Activated naive CD4-positive, alpha-beta T cell treated with Interleukin-2 at 50 U/mL for 16 hours (primary cell): Measurements from ENCODE around the gene CDC7.
A peak's percentile ranks its signal among the peaks of the same experiment; 100 is the strongest.
"Not testable (repeated sequence)": the region's sequence is repeated elsewhere in the genome, so short reads cannot be mapped to it uniquely, and the experiment has no call there.

Source experiments
- DNase-seq: peaks from one replicate; pipeline ENCODE4 v3.0.0-alpha.2; 2020

The CDC7 gene

DNA sequence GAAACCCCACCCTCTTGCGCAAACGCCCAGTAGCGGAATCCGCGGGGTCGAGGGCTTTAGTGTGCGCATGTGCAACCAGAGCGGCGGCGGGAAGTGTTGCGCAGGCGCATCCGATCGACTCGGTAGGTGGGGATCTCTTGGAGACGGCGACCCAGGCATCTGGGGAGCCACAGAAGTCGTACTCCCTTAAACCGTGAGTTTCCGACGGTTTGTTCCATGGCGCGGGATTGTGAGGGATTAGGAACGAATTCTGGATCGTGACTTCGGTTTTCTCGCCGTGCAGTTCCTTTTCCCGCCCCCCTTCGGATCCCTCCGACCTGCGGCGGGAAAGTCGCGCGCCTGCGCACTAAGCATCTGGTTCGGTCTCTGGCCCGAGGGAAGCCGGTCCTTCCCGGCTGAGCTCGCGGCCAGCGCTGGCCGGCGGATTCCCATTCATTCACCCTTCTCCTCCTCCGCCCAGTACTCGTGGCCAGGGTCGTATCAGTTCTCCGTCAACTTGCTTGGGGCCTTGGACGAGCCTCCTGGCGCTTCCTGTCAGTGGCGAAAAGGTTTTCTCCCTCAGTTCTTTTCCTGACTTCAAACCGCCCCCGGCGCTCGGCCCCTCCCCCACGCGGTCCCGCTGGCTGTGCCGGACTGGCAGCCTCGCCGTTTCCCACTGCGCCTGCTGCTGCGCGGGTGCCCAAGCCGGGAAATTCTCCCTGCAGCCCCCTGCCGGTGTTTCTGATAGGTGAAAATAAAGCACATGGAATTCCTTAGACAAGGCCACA lies at the start of gene CDC7:
Gene CDC7, plus strand, starts transcription at position 96 of the 767 bp plus-strand sequence. CDS start 866 bp downstream, outside the sequence.
- DNase-seq, result peak; percentile 83

DNA sequence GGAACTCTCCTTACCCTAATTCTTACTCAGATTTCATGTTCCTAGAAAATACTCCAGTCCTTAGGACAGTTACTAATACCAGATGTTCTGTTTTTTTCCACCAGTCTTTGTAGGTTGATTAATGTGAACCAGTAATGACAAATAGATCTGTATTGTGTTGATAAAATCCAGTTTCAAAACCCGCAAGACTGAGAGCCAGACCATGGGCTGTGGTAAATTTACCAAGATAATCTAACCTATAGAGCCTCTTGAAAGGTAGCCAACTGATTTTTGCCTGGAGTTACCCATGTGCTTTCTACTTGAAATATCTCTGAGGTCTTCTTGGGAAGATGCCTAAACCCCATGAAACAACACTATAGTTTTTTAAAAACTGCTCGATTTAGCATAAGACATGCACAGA lies 46.5 kb upstream of the CDC7 start:
- no peak for DNase-seq

DNA sequence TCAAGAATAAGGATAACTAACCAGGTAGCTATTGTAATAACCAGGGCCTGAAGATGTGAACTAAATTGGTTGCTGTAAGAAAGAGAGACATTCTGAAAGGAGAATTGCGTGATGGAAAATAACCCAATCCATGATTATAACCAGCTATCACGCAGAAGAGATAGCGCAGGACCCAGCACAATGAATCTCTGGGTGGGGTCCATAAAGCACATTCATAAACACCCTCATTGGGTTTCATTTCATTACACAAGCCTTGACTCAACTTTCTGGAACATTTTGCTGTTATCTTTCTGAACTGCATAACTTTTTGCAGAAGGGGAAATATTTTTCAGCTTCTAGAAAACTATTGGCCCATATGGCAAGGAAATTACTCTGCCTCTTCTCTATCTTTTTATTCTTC lies 45.3 kb upstream of the CDC7 start:
- no peak for DNase-seq

DNA sequence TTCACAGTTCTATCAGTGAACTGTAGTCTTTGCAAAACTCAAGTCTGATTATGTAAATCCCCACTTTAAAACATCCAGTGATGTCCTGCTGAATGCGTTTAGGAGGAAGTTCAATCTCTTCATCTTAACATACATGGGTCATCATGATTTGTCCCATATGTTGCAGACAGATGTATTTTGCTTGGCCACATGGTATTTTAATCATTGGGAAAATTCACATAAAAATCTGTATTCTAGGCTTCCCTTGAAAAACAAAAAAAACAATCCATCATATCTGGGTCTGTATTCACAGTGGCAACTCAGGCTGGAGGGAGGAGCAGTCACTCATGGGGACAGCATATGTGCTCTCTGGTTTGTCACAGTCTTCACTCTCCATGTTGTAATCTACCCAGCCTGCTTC lies 44.8 kb upstream of the CDC7 start:
- no peak for DNase-seq

DNA sequence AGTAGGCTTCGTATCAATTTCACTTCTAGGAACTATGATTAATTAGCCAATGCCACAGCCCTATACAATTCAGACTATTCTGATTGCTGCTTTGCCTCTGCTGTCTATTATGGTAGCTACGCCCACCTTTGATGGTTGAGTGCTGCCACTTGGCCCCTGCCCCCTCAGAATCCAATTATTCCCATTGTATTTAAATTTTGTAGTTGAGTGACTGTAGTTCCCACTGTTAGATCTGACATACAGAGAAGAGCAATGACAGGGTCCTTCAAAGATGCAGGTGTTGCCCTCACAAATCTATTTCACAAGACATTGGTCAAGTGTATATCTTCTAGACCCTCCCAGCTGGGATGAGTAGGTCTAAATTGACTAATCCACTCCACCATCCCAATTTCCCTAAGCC lies 35.3 kb upstream of the CDC7 start:
- not testable (repeated sequence) for DNase-seq

DNA sequence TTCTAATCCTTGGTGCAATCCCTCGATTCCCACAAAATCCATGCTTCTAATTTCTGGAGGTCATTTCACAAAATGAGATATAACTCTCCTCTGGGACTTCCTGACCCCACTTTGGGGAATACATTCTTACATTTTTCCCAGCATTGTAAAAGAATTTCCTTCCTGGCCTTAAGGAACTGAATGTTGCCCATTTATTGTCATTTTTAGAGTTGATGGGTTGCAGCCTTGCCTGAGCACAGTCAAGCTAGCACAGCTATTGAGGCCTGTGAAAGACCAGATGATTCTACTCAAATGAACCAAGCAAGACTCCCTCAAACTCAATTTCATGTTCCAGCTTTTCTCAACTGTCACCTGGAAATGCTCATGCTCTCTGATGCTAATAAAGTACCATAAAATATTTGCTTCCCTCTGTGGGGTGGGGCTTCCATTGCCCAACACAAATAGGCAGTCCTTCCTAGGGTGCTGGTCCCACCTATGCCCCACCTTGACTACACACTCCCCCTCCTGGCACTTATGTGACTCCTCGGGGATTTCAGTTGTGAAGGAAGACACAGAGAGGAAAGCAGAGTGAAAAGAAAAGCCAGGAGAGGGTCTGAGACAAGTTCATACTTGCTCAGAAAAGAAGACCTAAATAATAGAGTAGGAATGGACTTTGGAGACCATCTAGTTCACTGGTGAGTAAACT lies 24.0 kb upstream of the CDC7 start:
- no peak for DNase-seq

DNA sequence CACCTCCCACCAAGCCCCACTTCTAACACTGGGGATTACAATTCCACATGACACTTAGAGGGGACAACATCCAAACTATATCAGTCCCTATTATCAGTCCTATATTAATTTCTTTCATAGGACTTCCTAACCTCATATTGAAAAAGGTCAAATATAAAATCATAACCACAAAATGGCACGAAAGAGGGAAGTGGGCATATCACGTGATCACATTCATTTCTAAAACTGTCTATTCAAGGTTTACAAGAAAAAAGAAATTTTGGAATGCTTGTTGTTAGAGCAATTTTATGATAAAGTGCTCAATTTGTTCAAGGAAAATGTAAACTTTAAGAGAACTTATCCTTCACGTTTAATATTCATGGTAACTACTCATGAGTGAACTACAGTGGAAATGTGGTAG lies 13.2 kb upstream of the CDC7 start:
- DNase-seq, result no peak

DNA sequence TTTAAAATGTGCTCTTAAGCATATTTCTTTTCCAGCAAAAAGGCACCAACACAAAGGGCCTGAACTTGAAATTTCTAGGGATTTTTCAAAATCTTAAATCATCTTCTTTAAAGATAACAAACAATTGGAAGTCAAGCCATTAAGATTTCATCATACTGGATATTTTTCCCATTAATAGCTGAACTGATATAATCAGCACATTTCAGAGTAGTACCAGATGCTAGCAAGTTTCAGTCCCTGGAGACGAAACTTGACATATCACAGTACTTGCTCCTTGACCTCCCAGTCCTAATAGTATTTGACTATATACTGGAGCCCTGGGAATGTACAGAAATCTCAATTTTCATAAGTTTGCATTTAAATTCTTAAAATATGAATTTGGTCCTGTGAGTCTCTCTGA lies 10.2 kb upstream of the CDC7 start:
- DNase-seq, result no peak

DNA sequence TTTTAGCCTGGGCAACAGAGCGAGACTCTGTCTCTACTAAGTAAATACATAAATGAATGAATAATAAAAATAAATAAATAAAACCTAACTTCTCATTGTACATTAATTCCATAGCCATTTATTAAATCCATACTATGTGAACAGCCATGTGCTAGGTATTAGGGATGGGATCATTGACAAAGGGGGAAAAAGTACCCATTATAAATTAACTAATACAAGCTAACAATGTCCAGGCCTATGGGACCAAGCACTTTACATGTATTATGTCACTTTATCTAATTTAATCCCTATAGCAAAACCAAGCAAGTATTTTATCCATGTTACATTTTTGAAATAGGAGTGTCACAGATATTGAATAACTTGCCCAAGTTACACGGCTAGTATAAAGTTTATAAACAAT lies 2.6 kb upstream of the CDC7 start:
- no peak for DNase-seq

DNA sequence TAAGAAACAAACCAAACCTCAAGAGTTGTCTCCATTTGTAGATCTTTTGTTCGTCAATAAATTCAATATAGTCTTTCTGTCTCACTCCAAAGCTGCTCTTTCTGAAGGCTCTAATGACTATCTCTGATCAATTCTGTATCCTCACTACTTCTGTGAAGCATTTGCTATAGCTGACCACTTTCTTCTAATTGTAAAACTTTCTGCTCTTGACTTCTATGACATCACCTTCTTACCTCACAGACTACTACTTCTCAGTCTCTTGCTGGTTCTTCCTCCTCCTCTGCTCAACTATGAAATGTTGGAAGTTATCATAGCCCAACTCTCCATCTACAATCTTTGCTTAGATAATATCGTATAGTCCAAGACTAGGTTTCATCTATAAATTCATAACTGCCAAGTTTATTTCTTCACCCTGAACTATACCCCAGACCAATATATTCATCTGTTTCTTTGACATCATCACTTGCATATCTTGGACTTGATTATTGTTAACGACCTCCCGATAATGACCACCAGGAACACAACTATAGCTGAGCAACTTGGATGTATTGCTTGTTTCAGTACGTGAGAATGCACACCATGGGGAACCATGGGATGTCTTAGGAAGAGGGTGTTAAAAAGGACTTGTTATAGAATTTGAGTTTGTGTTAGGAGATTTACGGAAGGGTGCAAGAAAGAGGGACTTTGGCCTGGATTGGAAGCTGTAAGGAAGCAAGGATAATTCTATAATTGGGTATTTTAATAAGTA lies 2.0 kb upstream of the CDC7 start:
- DNase-seq, result no peak

DNA sequence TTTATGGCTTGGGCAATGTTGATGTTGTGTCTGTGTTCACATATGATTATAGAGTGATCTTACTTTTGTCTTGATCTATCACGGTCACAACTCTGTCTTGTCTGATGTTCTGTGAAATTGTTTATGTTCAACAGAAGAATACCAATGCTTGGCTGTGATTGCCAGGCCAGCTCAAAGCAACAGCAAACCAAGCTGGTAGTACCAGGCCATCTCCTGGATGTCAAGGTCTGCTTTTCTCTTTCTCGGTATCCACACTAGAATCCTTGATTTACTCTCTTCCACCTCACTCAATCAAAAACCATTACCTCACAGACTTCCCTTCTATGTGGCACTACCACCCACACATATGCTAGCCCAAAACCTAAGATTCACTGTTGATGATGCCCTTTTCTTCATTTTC lies 1.3 kb upstream of the CDC7 start:
- no peak for DNase-seq

DNA sequence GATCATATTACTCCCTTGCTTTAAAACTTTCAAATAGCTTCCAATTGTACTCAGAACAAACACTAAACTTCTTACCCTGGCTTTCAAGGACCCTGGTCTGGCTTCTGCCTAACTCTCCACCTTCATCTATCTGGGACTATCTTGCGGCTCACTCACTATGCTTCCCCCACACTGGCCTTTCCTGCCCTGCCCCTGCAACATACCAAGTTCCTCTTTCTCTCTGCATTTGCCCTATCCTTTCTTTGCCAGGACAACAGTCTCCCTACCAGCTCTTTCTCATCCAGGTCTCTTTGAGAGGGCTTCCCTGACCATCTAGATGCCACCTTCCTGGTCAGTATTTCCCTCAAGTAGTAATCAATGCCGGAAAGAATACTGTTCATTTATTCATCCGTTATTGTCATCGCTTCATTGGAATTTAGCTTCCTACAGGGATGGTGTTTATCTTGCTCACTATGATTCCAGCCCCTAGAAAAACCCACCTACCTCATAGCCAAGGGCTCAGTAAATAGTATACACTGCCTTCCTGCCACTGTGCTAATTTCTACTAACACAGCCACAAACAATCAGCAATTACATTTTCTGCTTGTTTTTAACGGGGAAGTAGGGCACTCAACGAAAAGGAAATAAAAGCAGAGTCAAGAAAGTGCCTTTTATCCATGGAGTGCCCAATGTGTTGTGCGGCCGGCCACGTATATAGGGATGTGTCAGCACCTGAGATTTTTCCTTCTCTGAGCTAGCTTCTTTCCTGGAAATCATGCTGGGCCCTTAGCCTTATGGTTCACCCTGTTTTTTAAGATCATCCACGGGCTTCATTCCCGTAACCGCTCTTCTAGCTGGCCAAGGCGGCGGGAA lies 521 bp upstream of the CDC7 start:
- no peak for DNase-seq

DNA sequence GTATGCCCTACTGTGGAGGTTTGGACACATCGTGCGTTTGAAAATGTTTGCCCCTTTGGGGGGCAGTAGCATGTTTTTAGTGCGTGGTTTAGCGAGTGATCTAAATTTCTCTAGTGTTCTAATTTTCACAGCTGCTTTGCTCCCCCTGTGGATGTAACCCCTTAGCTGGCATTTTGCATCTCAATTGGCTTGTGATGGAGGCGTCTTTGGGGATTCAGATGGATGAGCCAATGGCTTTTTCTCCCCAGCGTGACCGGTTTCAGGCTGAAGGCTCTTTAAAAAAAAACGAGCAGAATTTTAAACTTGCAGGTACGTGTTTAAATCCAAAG lies 836 bp downstream of the CDC7 start:
- DNase-seq, result no peak

DNA sequence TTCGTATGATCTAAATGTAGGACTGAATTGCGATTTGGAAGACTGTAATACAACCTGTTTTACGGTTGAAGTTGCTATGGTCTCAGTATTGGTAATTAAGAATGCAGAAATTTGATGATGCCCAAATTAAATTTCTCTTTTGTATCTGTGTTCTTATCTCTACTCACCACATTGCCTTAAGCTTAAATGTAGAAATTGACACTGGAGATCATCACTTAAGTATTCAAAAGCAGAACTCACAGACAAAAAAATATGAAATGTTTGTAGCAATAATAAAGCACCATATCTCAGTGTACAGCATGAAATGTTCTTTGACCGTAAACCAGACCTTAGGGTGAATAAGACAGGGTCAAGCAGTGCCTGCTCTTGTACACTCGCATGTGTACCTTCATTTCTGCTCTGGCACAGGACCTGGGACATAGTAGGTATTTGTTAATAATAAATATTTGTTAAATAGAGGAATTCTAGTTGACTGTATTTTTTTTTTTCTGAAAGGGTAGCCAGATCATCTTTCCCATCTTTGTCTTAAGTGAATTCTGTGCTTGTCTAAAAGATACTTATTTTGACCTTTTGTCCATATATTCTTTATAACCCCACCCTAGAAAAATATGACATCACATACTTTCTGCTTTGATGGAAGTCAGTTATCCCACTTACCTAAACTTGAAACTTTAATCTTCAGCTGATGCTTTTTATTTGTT lies 1.5 kb downstream of the CDC7 start:
- DNase-seq, result no peak

DNA sequence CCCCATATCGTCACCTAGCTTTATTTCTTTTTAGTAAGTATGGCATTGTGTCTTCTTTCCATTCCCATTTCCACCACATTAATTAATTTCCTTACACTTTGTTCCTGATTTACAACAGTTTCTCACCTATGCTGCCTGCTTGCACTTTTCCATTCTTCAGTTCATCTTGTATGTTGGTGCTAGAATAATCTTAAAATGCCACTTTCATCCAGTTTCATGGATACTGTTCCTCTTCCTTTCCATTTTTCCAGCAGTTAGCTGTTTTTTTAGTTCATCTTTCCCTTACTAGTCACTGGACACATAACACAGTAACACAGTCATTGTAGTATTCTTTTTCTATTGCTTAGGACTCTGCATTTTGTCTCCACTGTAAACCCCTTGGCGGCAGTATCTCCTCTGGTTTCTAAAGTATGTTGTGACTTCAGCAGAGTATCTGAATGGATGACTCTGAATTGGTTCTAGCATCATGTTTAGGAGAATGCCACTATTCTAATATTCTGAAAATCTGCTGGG lies 2.1 kb downstream of the CDC7 start:
- no peak for DNase-seq

DNA sequence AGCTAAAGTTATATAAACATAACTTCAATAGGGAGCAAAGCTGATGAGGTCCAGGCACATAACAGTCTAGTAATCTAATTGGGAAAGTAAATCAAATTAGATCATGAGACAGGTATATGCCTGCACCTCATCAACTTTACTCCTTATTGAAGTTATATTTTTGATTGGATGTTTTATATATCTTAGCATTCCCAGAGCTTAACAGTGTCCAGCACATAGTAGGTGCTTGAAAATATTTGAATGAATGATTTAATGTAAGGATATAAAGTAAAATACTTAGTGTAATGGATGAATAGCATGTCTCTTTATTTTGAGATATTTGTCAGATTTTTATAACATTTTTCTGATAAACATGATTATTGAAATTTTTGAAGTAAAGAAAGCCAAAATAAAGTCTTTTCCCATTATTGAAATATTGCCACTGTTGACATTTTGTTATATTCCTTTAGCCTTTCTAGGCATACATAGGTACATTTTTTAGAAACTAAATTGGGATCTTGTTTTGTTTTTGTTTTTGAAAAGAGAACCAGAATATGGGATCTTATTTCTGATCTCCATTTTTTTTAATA lies 2.8 kb downstream of the CDC7 start:
- no peak for DNase-seq

DNA sequence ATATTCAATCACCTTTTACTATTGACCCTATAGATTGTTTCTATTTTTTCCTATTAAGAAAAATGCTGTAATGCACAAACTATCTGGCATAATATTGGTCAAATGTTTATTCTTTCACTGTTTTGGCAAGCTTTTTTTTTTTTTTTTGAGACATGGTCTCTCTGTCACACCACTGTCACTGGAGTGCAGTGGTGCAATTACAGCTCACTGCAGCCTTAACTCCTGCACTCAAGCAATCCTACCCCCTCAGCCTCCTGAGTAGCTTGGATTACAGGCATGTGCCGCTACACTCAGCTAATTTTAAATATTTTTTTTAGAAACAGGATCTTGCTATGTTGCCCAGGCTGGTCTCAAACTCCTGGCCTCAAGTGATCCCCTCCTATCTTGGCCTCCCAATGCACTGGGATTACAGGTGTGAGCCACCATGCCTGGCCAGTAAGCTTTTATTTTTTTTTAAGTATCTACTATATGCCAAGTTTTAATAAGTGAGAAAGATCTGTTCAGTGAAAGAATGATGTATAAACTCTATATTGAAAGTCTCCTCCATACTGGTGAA lies 3.4 kb downstream of the CDC7 start:
- no peak for DNase-seq

DNA sequence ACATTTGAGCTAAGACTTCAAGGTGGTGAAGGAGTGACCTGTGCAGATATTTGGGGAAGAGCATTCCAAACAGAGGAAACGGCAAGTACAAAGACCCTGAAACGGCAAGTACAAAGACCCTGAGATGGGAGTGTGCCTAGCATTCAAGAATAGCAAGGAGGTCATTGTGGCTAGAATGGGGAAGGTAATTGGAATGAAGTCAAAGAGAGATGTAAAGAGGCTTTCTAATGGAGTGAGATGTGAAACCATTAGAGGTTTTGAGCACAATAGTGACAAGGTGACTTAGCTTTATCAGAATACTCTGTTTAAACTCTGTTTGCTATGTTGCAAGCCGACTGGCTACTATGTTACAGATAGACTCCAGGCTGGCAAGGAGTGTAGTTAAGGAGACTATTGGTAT lies 4.4 kb downstream of the CDC7 start:
- DNase-seq, result no peak

DNA sequence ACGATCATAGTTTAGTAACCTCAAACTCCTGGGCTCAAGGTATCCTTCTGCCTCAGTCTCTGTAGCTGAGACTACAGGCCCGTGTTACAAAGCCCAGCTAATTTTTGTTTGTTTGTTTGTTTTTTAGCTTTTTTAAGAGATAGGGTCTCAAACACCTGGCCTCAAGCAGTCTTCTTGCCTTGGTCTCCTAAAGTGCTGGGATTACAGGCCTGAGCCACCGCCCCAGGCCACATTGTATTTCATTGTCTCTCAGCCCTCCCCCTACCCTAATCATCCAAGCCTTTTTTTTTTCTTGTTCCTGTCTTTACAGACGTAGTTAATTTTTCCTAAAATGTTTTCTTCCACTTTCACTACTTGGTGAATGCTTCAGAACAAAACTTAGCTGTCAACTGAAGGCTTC lies 5.4 kb downstream of the CDC7 start:
- DNase-seq, result no peak

DNA sequence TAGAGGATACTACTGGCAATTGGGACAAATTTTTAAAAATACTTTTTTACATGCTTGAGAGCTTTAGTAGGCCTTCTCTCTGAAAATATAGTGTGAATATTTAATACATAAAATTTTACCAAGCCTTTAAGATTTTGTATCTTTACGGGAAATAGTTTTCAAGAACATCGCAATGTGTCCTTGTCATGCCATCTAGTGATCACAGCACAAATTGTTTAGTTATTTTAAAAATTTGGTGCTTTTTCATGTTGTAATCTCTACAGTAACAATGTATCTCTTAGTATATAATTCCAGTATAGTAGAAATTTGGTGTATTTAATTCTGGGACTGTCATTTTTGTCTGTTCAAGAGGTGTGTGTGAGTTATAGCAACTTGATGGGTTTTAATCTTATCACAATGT lies 6.7 kb downstream of the CDC7 start:
- DNase-seq, result no peak

DNA sequence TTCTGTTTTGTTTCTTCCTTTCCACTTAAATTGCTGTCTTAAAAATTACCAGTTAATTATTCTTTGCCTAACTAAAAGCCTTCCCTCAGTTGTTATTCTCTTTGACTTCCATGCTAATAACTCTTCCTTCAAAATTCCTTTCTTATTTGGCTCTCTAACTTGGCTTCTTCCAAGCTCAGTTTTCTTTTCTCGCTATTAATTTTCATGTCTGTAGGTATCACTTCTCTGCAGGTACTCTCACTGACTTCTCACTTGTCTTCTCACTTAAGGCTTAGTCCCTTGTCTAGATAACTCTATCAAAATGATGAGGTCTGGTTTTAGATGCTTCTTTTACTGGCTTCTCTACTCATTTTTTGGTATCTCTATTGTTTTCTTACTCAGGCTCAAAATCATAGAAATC lies 10.1 kb downstream of the CDC7 start:
- no peak for DNase-seq

DNA sequence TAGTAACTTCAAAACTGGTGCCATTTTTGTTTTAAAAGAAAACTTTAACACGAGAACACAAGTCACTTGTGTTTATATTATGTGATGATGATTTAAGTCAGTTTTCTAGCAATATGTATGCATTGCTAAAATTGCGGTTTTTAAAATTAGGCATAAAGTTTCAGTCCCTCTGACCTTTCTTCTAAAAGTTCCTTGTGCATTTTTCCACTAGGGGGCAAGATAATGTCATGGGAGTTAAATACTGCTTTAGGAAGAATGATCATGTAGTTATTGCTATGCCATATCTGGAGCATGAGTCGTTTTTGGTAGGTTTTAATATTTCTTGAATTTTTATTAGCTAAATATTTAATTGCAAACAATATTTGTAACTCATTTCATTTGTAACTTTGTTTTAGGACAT lies 10.7 kb downstream of the CDC7 start:
- DNase-seq, result no peak
